A673 (cell line): ENCODE measurements around the gene C11orf21. TPM values are rescaled to one million over a fixed set of nuclear protein-coding genes. Genes with fewer than 3 reads are reported as not detected.

Experiments
- BruUV-seq: library from RNA; stranded (reverse); fragments of 400-500 nt; replicated peaks from 2 replicates; lab custom pipeline; 2021; lab: Mats Ljungman, UMichigan
- CTCF ChIA-PET: fragments of 300-600 bp; sonication (Branson Sonifier 250); formaldehyde crosslinking; loops from one replicate; lab custom pipeline; 2022; ENCODE audit warnings: antibody characterized with exemption; lab: Charles Lee
- POLR2A ChIA-PET: fragments of 300-600 bp; sonication (Branson Sonifier 250); formaldehyde crosslinking; loops from one replicate; lab custom pipeline; 2022; ENCODE audit warnings: antibody characterized with exemption; ENCODE audit not compliant: low non-redundant PET; lab: Charles Lee
- DNase-seq: peaks from one replicate; pipeline ENCODE4 v3.0.0-alpha.2; 2015; ENCODE audit warnings: low spot score
- H3K27ac ChIP-seq: fragments of 200-600 bp; sonication (generic); 2 replicates; pipeline ENCODE4 v1.5.1; 2016; ENCODE audit warnings: mixed run types, low read depth, mild to moderate bottlenecking, mixed read lengths, antibody characterized with exemption, low read length; ENCODE audit not compliant: poor library complexity, severe bottlenecking
- H3K27me3 ChIP-seq: fragments of 200-600 bp; sonication (generic); replicated peaks from 2 replicates; pipeline ENCODE4 v1.6.1; 2017; ENCODE audit warnings: mixed run types, low read depth, mild to moderate bottlenecking, mixed read lengths, antibody characterized with exemption, low read length; ENCODE audit not compliant: insufficient read depth, poor library complexity
- H3K36me3 ChIP-seq: fragments of 200-600 bp; sonication (generic); 2 replicates; pipeline ENCODE4 v1.6.1; 2016; ENCODE audit warnings: mixed run types, mild to moderate bottlenecking, mixed read lengths, antibody characterized with exemption, low read length; ENCODE audit not compliant: insufficient read depth, poor library complexity, severe bottlenecking
- H3K4me1 ChIP-seq: fragments of 200-600 bp; sonication (generic); 2 replicates; pipeline ENCODE4 v1.6.1; 2017; ENCODE audit warnings: mixed run types, mild to moderate bottlenecking, mixed read lengths, antibody characterized with exemption, low read length; ENCODE audit not compliant: insufficient read depth, poor library complexity, severe bottlenecking
- H3K4me3 ChIP-seq: fragments of 200-600 bp; sonication (generic); 2 replicates; pipeline ENCODE4 v1.5.1; 2016; ENCODE audit warnings: low read depth, mixed run types, mild to moderate bottlenecking, mixed read lengths, low read length; ENCODE audit not compliant: poor library complexity, severe bottlenecking
- H3K9me3 ChIP-seq: fragments of 200-600 bp; sonication (generic); 2 replicates; pipeline ENCODE4 v1.6.1; 2016; ENCODE audit warnings: mixed run types, low read depth, mild to moderate bottlenecking, mixed read lengths, antibody characterized with exemption, low read length; ENCODE audit not compliant: poor library complexity, severe bottlenecking
- CTCF ChIP-seq: fragments of 300-800, 200-600 bp; sonication (generic); conservative IDR thresholded peaks from 2 replicates; pipeline ENCODE4 v1.5.1; 2017; ENCODE audit warnings: low read depth, mild to moderate bottlenecking, antibody characterized with exemption, low read length, moderate library complexity, mixed read lengths
- EZH2 ChIP-seq: fragments of 200-600 bp; sonication (generic); IDR thresholded peaks from 2 replicates; pipeline ENCODE4 v1.6.1; 2017; ENCODE audit warnings: borderline replicate concordance, low read depth, mild to moderate bottlenecking, mixed read lengths, antibody characterized with exemption, low read length; ENCODE audit not compliant: poor library complexity, severe bottlenecking
- intact Hi-C: fragments of 100-400 bp; cut with micrococcal nuclease; formaldehyde crosslinking; loops from one replicate; pipeline ENCODE4 v1.10.0; 2022; ENCODE audit not compliant: unreplicated experiment
- total RNA-seq: library from RNA; stranded (reverse); gene quantifications from 2 replicates; pipeline ENCODE4 v1.2.3, GENCODE V29; 2021

C11orf21 gene
- total RNA-seq, 1 experiment from 2014 or later: not detected

- no TSS peak for BruUV-seq
- Histone ChIP-seq H3K27ac (no peak overlapping the region), H3K27me3 (no peaks in the 10 kb centered on the region), H3K4me3 (no peak overlapping the region), H3K36me3 (no peaks in the 10 kb centered on the region), H3K4me1 (no peaks in the 10 kb centered on the region), H3K9me3 (no peaks in the 10 kb centered on the region)
- POLR2A ChIA-PET: no interaction called here
- intact Hi-C loops: no loop called here
- CTCF ChIA-PET: no interaction called here
- DNase-seq: no peak
- TF ChIP-seq CTCF: peak; percentile 23; the same call in 1 of the 2 replicates
- no peak for TF ChIP-seq EZH2
Observed at GRCh38 chr11:2298795-2299761, 2.6 kb downstream of the C11orf21 start.

GRCh38 chr11:2298131-2298794 lies 3.5 kb downstream of the C11orf21 start:
- H3K9me3 ChIP-seq: no peaks in the 10 kb centered on the region
- ChIA-PET CTCF (no interaction called here), POLR2A (no interaction called here)
- no peaks in the 10 kb centered on the region for H3K36me3 ChIP-seq
- no peak for TF ChIP-seq CTCF
- TF ChIP-seq EZH2: no peak
- no peak overlapping the region for H3K4me3 ChIP-seq
- no TSS peak for BruUV-seq
- H3K4me1 ChIP-seq: no peaks in the 10 kb centered on the region
- no peak for DNase-seq
- H3K27ac ChIP-seq: no peak overlapping the region
- no peaks in the 10 kb centered on the region for H3K27me3 ChIP-seq
- intact Hi-C loops: no loop called here

DNA sequence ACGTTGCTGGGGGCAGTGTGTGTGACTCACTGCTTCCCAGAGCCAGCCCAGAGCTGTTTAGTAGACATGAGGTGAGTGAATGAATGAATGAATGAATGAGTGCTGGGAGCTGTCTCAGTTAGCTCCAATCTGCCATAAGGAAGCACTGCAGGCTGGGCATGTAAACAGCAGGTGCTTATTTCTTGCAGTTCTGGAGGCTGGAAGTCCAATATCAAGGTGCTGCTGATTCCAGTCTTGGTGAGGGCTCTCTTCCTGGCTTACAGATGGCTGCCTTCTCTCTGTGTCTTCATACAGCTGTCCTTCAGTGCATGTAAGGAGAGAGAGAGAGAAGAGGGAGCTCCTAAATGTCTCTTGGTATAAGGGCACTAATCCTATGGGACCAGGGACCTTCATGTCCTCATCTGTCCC lies 4.1 kb downstream of the C11orf21 start:
- DNase-seq: no peak
- no TSS peak for BruUV-seq
- Histone ChIP-seq H3K36me3 (no peaks in the 10 kb centered on the region), H3K27ac (no peak overlapping the region), H3K4me3 (no peak overlapping the region), H3K4me1 (no peaks in the 10 kb centered on the region), H3K9me3 (no peaks in the 10 kb centered on the region), H3K27me3 (no peaks in the 10 kb centered on the region)
- no peak for TF ChIP-seq CTCF
- no peak for TF ChIP-seq EZH2
- ChIA-PET CTCF (no interaction called here), POLR2A (no interaction called here)
- intact Hi-C loops: no loop called here
